Testis (tissue), 2 donors: ENCODE data around the gene C19orf67.

Experiments
- CTCF ChIP-seq, 3 experiments: fragments of 450-650 bp in 2 of 3; fragments of 200-600 bp in 1 of 3; sonication (generic) in 1 of 3; IDR thresholded peaks; one replicate each; pipeline ENCODE4 v1.5.1; 2016 to 2019; ENCODE audit warnings: antibody characterized with exemption in 3 of 3, mild to moderate bottlenecking in 2 of 3, moderate library complexity in 1 of 3
- POLR2A ChIP-seq: fragments of 450-650 bp; IDR thresholded peaks from one replicate; pipeline ENCODE4 v1.6.1; 2017; ENCODE audit warnings: antibody characterized with exemption, mild to moderate bottlenecking, moderate library complexity

GRCh38 chr19:14061081-14061749 lies 24.4 kb downstream of the C19orf67 start:
- TF ChIP-seq CTCF (IDR thresholded peaks at IDR 0.05): no peak
- no peak for TF ChIP-seq POLR2A
